Mesenteric fat pad (tissue), 1 donor: Measurements from ENCODE around the gene CCNG2. TPM values are rescaled to one million over a fixed set of nuclear protein-coding genes. Genes with fewer than 3 reads are reported as not detected.

Source experiments
- DNase-seq: peaks from one replicate; pipeline ENCODE4 v3.0.0-alpha.2; 2020; ENCODE audit warnings: low spot score
- total RNA-seq: library from RNA; stranded (reverse); fragmentation: NEBNext Ultra II Directional; extraction: Animal tissue kit (Norgen Biotek cat#: 25700); gene quantifications from one replicate; pipeline ENCODE4 v1.2.1, GENCODE V29; 2021
- donor health status: DM: yes; HTN: yes; CAD: no.

Gene CCNG2
- total RNA-seq, 1 donor from 2014 or later: 28.6 TPM

- DNase-seq: no peak
Measured at GRCh38 chr4:77201857-77202256, 44.9 kb downstream of the CCNG2 start.

DNA sequence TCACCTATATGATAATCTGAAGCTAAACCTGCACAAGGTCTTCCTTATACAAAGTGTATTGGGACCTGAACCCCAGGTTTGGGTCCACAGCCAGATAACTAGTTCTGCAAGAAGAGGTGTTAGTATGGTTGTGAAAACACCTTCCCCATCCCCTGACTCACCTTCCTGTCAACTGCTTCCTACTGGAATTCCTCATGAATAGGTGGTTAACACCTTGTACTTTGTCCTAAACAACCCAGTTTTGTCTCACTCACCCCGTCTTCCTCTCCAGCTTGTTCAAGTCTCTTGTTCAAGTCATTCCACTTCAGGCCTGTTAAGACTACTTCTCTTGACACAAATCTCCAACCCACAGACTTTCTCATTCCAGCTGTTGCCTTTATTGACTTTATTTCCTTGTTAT is 45.5 kb downstream of the CCNG2 start:
- DNase-seq: no peak

GRCh38 chr4:77203380-77204197 is 46.6 kb downstream of the CCNG2 start:
- DNase-seq: no peak

DNA sequence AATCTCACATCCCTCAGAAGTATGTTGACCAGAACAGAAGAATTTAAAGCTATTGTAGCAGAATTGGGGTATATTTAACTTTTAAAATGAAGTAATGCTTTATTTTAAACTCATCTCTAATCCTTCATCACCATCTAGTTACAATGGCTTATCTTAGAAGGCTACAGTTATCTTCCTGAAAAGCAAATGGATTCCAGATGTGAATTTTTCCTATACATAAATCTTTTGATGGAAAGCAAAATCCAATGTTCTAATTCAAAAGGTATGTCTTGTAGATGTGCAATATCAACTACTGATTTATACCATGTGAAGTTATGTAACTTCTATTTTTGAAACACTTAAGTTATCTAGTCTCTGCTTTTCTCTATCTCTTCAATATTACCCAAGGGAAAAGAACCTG is 47.6 kb downstream of the CCNG2 start:
- DNase-seq: no peak

GRCh38 chr4:77209012-77209411 is 52.0 kb downstream of the CCNG2 start:
- DNase-seq: no peak

DNA sequence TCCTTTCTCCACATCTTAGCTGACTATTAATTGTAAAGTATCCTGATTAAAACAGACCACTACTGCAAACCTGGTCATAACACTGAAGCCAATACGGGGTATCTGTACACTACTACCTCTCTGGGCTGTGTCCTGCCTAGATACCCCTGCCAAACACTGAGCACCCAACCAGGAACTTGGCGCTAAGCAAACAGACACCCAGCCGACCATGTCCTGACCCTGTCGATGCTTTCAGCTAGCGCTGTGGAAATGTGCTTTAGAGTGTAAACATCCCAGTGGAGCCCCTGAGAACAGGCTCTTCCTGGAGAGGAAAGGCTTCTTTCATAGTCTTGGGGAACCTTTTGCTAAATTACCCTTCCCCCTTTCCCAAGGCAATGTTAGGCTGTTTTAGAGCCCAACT is 52.9 kb downstream of the CCNG2 start:
- no peak for DNase-seq

GRCh38 chr4:77215107-77215506 is 58.1 kb downstream of the CCNG2 start:
- DNase-seq: no peak

GRCh38 chr4:77217526-77217925 is 60.5 kb downstream of the CCNG2 start:
- DNase-seq: no peak

GRCh38 chr4:77219266-77219665 is 62.3 kb downstream of the CCNG2 start:
- DNase-seq: no peak

Other genes starting within 250 kb of the CCNG2 start
- 331 TPM for gene SEPTIN11, start 207.5 kb upstream of the CCNG2 start, total RNA-seq
- gene CCNI, start 81.2 kb upstream of the CCNG2 start, total RNA-seq: 221 TPM